ENCODE data around the gene SLC27A6.
"Not testable (repeated sequence)": the region's sequence is repeated elsewhere in the genome, so short reads cannot be mapped to it uniquely, and the experiment has no call there.

The SLC27A6 gene

GRCh38 chr5:129001841-129002526 lies 36.7 kb downstream of the SLC27A6 start:
- no peak for DNase-seq (ENCODE audit: low read depth)

- DNase-seq (ENCODE audit: low read depth): no peak
Measured at GRCh38 chr5:129002527-129002842, 37.2 kb downstream of the SLC27A6 start.

- DNase-seq (ENCODE audit: low read depth): no peak
Measured at GRCh38 chr5:129003232-129003631, 37.9 kb downstream of the SLC27A6 start.

GRCh38 chr5:129014185-129014584 lies 48.9 kb downstream of the SLC27A6 start:
- no peak for DNase-seq (ENCODE audit: low read depth)

- DNase-seq (ENCODE audit: low read depth): no peak
Measured at GRCh38 chr5:129018837-129019236, 53.5 kb downstream of the SLC27A6 start.

- no peak for DNase-seq (ENCODE audit: low read depth)
Measured at GRCh38 chr5:129019401-129019908, 54.2 kb downstream of the SLC27A6 start.

- DNase-seq (ENCODE audit: low read depth): no peak
Measured at GRCh38 chr5:129020683-129021082, 55.4 kb downstream of the SLC27A6 start.

GRCh38 chr5:129021744-129022143 lies 56.5 kb downstream of the SLC27A6 start:
- DNase-seq (ENCODE audit: low read depth): no peak

GRCh38 chr5:129022599-129022998 lies 57.3 kb downstream of the SLC27A6 start:
- no peak for DNase-seq (ENCODE audit: low read depth)

GRCh38 chr5:129027260-129027659 lies 62.0 kb downstream of the SLC27A6 start:
- no peak for DNase-seq (ENCODE audit: low read depth)

- DNase-seq (ENCODE audit: low read depth): no peak
Measured at GRCh38 chr5:129031886-129032683, 66.8 kb downstream of the SLC27A6 start.

- DNase-seq (ENCODE audit: low read depth): not testable (repeated sequence)
Measured at GRCh38 chr5:129036257-129036656, 71.0 kb downstream of the SLC27A6 start.

GRCh38 chr5:129041196-129041881 lies 76.1 kb downstream of the SLC27A6 start:
- no peak for DNase-seq (ENCODE audit: low read depth)

GRCh38 chr5:129042306-129042705 lies 77.0 kb downstream of the SLC27A6 start:
- no peak for DNase-seq (ENCODE audit: low read depth)

- DNase-seq (ENCODE audit: low read depth): no peak
Measured at GRCh38 chr5:129043894-129044293, 78.6 kb downstream of the SLC27A6 start.

- DNase-seq (ENCODE audit: low read depth): no peak
Measured at GRCh38 chr5:129046151-129046550, 80.9 kb downstream of the SLC27A6 start.

GRCh38 chr5:129048509-129048908 lies 83.2 kb downstream of the SLC27A6 start:
- no peak for DNase-seq (ENCODE audit: low read depth)

GRCh38 chr5:129049126-129049799 lies 84.0 kb downstream of the SLC27A6 start:
- no peak for DNase-seq (ENCODE audit: low read depth)

- no peak for DNase-seq (ENCODE audit: low read depth)
Measured at GRCh38 chr5:129051283-129051682, 86.0 kb downstream of the SLC27A6 start.

- DNase-seq (ENCODE audit: low read depth): no peak
Measured at GRCh38 chr5:129053438-129053837, 88.2 kb downstream of the SLC27A6 start.

GRCh38 chr5:129057329-129057728 lies 92.0 kb downstream of the SLC27A6 start:
- DNase-seq (ENCODE audit: low read depth): no peak

- no peak for DNase-seq (ENCODE audit: low read depth)
Measured at GRCh38 chr5:129061849-129062248, 96.6 kb downstream of the SLC27A6 start.

All from activated T-cell treated with anti-CD3 and anti-CD28 coated beads for 1 hour (primary cell).